HG02678 (cell line): ENCODE results near the gene MKI67.
A peak's percentile ranks its signal among the peaks of the same experiment; 100 is the strongest.

Experiments used
- ATAC-seq: cut with Tn5 transposase; IDR thresholded peaks from one replicate; pipeline ENCODE4 v1.9.1; 2021; ENCODE audit warnings: mild to moderate bottlenecking, moderate library complexity; ENCODE audit not compliant: unreplicated experiment

MKI67 gene

GRCh38 chr10:128067691-128068397, 58.4 kb downstream of the MKI67 start:
- ATAC-seq: no peak

- ATAC-seq: no peak
Observed at GRCh38 chr10:128066870-128067382, 59.3 kb downstream of the MKI67 start.

- no peak for ATAC-seq
Observed at GRCh38 chr10:128065881-128066534, 60.2 kb downstream of the MKI67 start.

- peak; percentile 39 for ATAC-seq
Observed at GRCh38 chr10:128064970-128065580, 61.1 kb downstream of the MKI67 start.

GRCh38 chr10:128064108-128064969, 61.9 kb downstream of the MKI67 start:
- peak; percentile 48 for ATAC-seq

GRCh38 chr10:128063736-128064107, 62.5 kb downstream of the MKI67 start:
- peak; percentile 27 for ATAC-seq

GRCh38 chr10:128062881-128063563, 63.2 kb downstream of the MKI67 start:
- ATAC-seq: peak; percentile 49

GRCh38 chr10:128062331-128062880, 63.8 kb downstream of the MKI67 start:
- ATAC-seq: peak; percentile 11

GRCh38 chr10:128061306-128062300, 64.6 kb downstream of the MKI67 start:
- no peak for ATAC-seq

GRCh38 chr10:128060341-128061250, 65.6 kb downstream of the MKI67 start:
- ATAC-seq: no peak

GRCh38 chr10:128059982-128060293, 66.3 kb downstream of the MKI67 start:
- no peak for ATAC-seq

- ATAC-seq: no peak
Observed at GRCh38 chr10:128059266-128059981, 66.8 kb downstream of the MKI67 start.

- ATAC-seq: no peak
Observed at GRCh38 chr10:128058750-128059134, 67.5 kb downstream of the MKI67 start.

- ATAC-seq: no peak
Observed at GRCh38 chr10:128058106-128058749, 68.0 kb downstream of the MKI67 start.

GRCh38 chr10:128056303-128057050, 69.7 kb downstream of the MKI67 start:
- no peak for ATAC-seq
